ENCODE results near the gene KCNQ1OT1.

KCNQ1OT1 gene

DNA sequence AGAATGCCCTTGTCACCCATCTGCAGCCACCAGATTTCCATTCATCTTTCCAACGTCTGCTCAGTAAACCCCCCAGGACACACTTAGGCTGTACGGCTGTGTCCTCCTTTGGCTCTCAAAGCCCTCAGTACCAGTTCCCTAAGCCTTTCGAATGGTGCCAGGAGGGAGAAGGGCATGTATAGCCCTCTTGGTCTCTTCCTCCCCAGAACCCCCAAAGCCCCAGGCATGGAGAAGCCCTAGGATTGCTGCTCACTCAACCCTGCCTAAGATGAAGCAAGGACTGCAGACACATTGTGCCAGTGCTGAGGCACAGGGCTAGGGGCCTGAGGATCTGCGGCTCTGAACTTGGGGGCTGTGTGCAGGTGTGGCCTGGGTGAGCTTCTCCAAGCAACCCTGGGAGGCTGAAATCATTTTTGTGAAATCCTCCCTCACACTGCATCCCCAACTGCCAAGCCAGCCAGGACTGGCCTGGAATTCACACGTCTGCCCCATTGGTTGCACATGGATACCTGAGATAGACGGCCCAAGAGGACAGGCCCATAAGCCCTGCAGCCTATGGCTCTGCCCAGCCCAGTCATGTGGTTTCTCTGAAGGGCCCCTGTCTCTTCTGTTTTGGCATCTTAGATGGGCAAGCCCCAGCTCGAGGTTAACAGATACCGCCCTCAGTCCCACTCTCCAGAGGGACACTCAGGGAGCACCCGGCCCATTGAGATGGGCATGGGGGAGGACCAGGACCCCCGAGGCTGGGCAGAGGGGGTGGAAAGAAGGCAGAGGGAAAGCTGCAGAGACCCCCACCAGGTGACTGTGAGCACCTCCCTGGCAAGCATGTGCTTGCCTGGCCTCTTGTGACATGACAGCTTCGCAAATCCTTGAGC is 34.0 kb downstream of the KCNQ1OT1 start:
- H3K79me2 ChIP-seq (ENCODE audit: insufficient read depth, low read length): no peaks in the 10 kb centered on the region
- H2AFZ ChIP-seq (ENCODE audit: low read length): no peak overlapping the region
- no peaks in the 10 kb centered on the region for H3K4me1 ChIP-seq (ENCODE audit: insufficient read depth, low read length, severe bottlenecking)
- H3K27me3 ChIP-seq (ENCODE audit: insufficient read depth, low read length): no peaks in the 10 kb centered on the region
- no peak overlapping the region for H3K27ac ChIP-seq (ENCODE audit: low read depth, low read length, poor library complexity, severe bottlenecking)
- no peak overlapping the region for H3K9ac ChIP-seq (ENCODE audit: low read length)
- no peak for TF ChIP-seq EZH2 (IDR thresholded peaks at IDR 0.05; ENCODE audit: borderline replicate concordance, low read length)
- no peak for TF ChIP-seq CTCF (IDR thresholded peaks at IDR 0.05; ENCODE audit: low read length)
- no peaks in the 10 kb centered on the region for H3K36me3 ChIP-seq (ENCODE audit: insufficient read depth, low read length)
- no peak overlapping the region for H3K4me3 ChIP-seq (ENCODE audit: low read depth, low read length, poor library complexity, severe bottlenecking)
- H3K9me3 ChIP-seq (ENCODE audit: low read length): no peaks in the 10 kb centered on the region
- H3K9me2 ChIP-seq (ENCODE audit: low read depth, low read length): no peaks in the 10 kb centered on the region
- H3F3A ChIP-seq (ENCODE audit: insufficient read depth, low read length): no peaks in the 10 kb centered on the region
- H4K20me1 ChIP-seq (ENCODE audit: insufficient read depth, low read length): no peaks in the 10 kb centered on the region
- no peak overlapping the region for H3K4me2 ChIP-seq (ENCODE audit: low read length)

DNA sequence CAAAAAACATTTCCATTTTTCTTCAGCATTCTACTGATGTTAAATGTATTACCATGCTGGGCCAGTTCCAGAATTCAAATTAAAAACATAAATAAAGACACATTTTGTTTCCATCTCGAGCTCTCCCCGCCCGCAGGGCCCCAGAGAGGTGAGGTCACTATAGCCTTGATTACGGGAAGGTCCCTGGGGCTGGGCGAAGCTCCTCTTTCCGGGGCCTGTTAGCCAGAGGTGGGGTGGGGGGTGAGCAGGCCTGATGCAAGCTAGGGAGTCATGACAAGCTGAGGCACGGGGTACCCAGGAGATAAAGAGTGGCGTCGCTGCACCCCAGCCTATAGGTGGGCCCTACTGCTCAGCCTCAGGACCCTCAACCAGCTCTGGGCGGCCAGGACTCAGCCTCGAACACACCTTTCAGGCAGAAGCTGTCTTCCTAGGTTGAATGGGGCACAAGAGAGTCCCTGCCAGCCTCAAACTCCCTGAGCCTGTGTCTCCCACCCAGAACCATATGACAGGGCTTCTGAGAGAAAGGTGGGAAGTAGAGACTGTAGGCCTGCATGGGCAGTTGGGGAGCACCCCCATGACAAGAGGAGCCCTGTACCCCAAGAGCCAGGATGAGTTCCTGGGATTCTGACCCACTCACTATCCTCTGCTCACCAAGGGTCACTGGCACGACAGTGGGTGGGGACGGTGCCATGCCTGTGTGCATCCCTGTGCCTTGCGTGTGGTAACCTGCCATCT is 34.8 kb downstream of the KCNQ1OT1 start:
- H3K36me3 ChIP-seq (ENCODE audit: insufficient read depth, low read length): no peaks in the 10 kb centered on the region
- TF ChIP-seq CTCF (IDR thresholded peaks at IDR 0.05; ENCODE audit: low read length) (no peak), EZH2 (IDR thresholded peaks at IDR 0.05; ENCODE audit: borderline replicate concordance, low read length) (no peak)

GRCh38 chr11:2664376-2664775 is 35.4 kb downstream of the KCNQ1OT1 start:
- Histone ChIP-seq H3K9me2 (ENCODE audit: low read depth, low read length) (no peaks in the 10 kb centered on the region), H3K9ac (ENCODE audit: low read length) (no peak overlapping the region), H3K27me3 (ENCODE audit: insufficient read depth, low read length) (no peaks in the 10 kb centered on the region), H3K9me3 (ENCODE audit: low read length) (no peaks in the 10 kb centered on the region), H3K36me3 (ENCODE audit: insufficient read depth, low read length) (no peaks in the 10 kb centered on the region), H3K79me2 (ENCODE audit: insufficient read depth, low read length) (no peaks in the 10 kb centered on the region), H3F3A (ENCODE audit: insufficient read depth, low read length) (no peaks in the 10 kb centered on the region), H3K4me3 (ENCODE audit: low read depth, low read length, poor library complexity, severe bottlenecking) (no peak overlapping the region), H3K4me2 (ENCODE audit: low read length) (no peak overlapping the region), H3K27ac (ENCODE audit: low read depth, low read length, poor library complexity, severe bottlenecking) (no peak overlapping the region), H3K4me1 (ENCODE audit: insufficient read depth, low read length, severe bottlenecking) (no peaks in the 10 kb centered on the region), H4K20me1 (ENCODE audit: insufficient read depth, low read length) (no peaks in the 10 kb centered on the region), H2AFZ (ENCODE audit: low read length) (no peak overlapping the region)
- TF ChIP-seq EZH2 (IDR thresholded peaks at IDR 0.05; ENCODE audit: borderline replicate concordance, low read length): no peak

More for the DNA sequence above, 34.8 kb downstream of the KCNQ1OT1 start:
- no peak overlapping the region for H3K4me2 ChIP-seq (ENCODE audit: low read length)
- no peaks in the 10 kb centered on the region for H3F3A ChIP-seq (ENCODE audit: insufficient read depth, low read length)
- no peak overlapping the region for H2AFZ ChIP-seq (ENCODE audit: low read length)
- no peaks in the 10 kb centered on the region for H3K79me2 ChIP-seq (ENCODE audit: insufficient read depth, low read length)
- no peak overlapping the region for H3K9ac ChIP-seq (ENCODE audit: low read length)
- no peaks in the 10 kb centered on the region for H3K9me2 ChIP-seq (ENCODE audit: low read depth, low read length)
- no peaks in the 10 kb centered on the region for H3K27me3 ChIP-seq (ENCODE audit: insufficient read depth, low read length)
- H4K20me1 ChIP-seq (ENCODE audit: insufficient read depth, low read length): no peaks in the 10 kb centered on the region
- H3K4me1 ChIP-seq (ENCODE audit: insufficient read depth, low read length, severe bottlenecking): no peaks in the 10 kb centered on the region
- H3K27ac ChIP-seq (ENCODE audit: low read depth, low read length, poor library complexity, severe bottlenecking): no peak overlapping the region
- no peaks in the 10 kb centered on the region for H3K9me3 ChIP-seq (ENCODE audit: low read length)
- no peak overlapping the region for H3K4me3 ChIP-seq (ENCODE audit: low read depth, low read length, poor library complexity, severe bottlenecking)

Data from OCI-LY1 (cell line).